Esophagus (tissue), 2 donors: ENCODE data around the gene PISD. TPM values are rescaled to one million over a fixed set of nuclear protein-coding genes. Genes with fewer than 3 reads are reported as not detected.

ENCODE experiments used
- polyA plus RNA-seq, 2 donors: library from polyadenylated mRNA; stranded (reverse); fragments of 200-250 nt; gene quantifications; one replicate each; pipeline ENCODE4 v1.2.3, GENCODE V29; 2013
- donor health status: healthy with polysubstance abuse.
- donor health status: Bipolar disorder and iron deficiency.

Gene PISD
- polyA plus RNA-seq, 2 donors: 24.7 to 30.4 TPM

Other genes starting within 250 kb of the PISD start
- gene EIF4ENIF1, start 172.4 kb downstream of the PISD start, polyA plus RNA-seq: 10 to 100 TPM in 1 of 2 donors, 1 to 10 TPM in 1; 7.8 to 11.0 TPM
- gene SFI1, start 165.7 kb downstream of the PISD start, polyA plus RNA-seq: 10 to 100 TPM; 10.5 to 27.1 TPM
- gene PRR14L, start 87.9 kb upstream of the PISD start, polyA plus RNA-seq: 1 to 10 TPM; 6.2 to 8.4 TPM
- gene DEPDC5, start 91.8 kb upstream of the PISD start, polyA plus RNA-seq: 10 to 100 TPM in 1 of 2 donors, 1 to 10 TPM in 1; 6.5 to 10.8 TPM